Naive thymus-derived CD8-positive, alpha-beta T cell (primary cell): ENCODE results near the gene ZNF829. TPM values are rescaled to one million over a fixed set of nuclear protein-coding genes. Genes with fewer than 3 reads are reported as not detected.
A peak's percentile ranks its signal among the peaks of the same experiment; 100 is the strongest.

ENCODE experiments used
- ATAC-seq, 2 donors: fragments of 150-1000 bp; cut with Tn5 transposase in 1 of 2; sonication (Bioruptor Pico), chemical (Tn5 transposase) in 1 of 2; 1 replicate in 1 of 2; 2 replicates in 1 of 2; pipeline ENCODE4 v1.10.0; 2021; ENCODE audit warnings: mild to moderate bottlenecking in 2 of 2, moderate library complexity in 2 of 2
- POLR2A ChIA-PET: fragments of 350-600 bp; sonication (Branson Sonifier 250); formaldehyde crosslinking; loops from one replicate; lab custom pipeline; 2021; ENCODE audit warnings: antibody characterized with exemption; lab: Charles Lee
- DNase-seq, 10 donors: peaks; one replicate each; pipeline versions ENCODE4 v3.0.0 to v3.0.0-alpha.2; 2020 to 2022
- H3K27ac Mint-ChIP-seq, 10 donors: one replicate each; pipeline ENCODE4 v1.8.0; 2020 to 2022; ENCODE audit warnings: mild to moderate bottlenecking in 10 of 10, mixed read lengths in 10 of 10, moderate library complexity in 4 of 10, inconsistent platforms in 1 of 10
- H3K27me3 Mint-ChIP-seq, 5 donors: one replicate each; pipeline ENCODE4 v1.8.0; 2021 to 2022; ENCODE audit warnings: mixed read lengths in 5 of 5
- H3K36me3 Mint-ChIP-seq, 3 donors: one replicate each; pipeline ENCODE4 v1.8.0; 2020 to 2022; ENCODE audit warnings: mixed read lengths in 3 of 3, mild to moderate bottlenecking in 2 of 3, inconsistent platforms in 1 of 3
- H3K4me1 Mint-ChIP-seq, 4 donors: one replicate each; pipeline ENCODE4 v1.8.0; 2021 to 2022; ENCODE audit warnings: mixed read lengths in 4 of 4
- H3K4me3 Mint-ChIP-seq, 10 donors: one replicate each; pipeline ENCODE4 v1.8.0; 2020 to 2022; ENCODE audit warnings: mild to moderate bottlenecking in 10 of 10, mixed read lengths in 10 of 10, moderate library complexity in 6 of 10, inconsistent platforms in 1 of 10
- H3K9me3 Mint-ChIP-seq, 9 donors: one replicate each; pipeline ENCODE4 v1.8.0; 2020 to 2022; ENCODE audit warnings: mixed read lengths in 9 of 9, mild to moderate bottlenecking in 3 of 9, inconsistent platforms in 1 of 9, moderate library complexity in 1 of 9
- polyA plus RNA-seq, 3 donors: library from polyadenylated mRNA; unstranded; fragments of 300-500 nt; fragmentation: Illumina TruSeq; gene quantifications; one replicate each; pipeline ENCODE4 v1.2.3, GENCODE V29; 2021
- total RNA-seq, 8 experiments: library from RNA in 2 of 8; stranded (reverse) in 2 of 8; gene quantifications; one replicate each; pipeline ENCODE4 v1.2.3 and lab custom pipeline; 2021 to 2026

Gene ZNF829
- total and polyA plus RNA-seq, 5 experiments from 2014 or later: 1.9 to 10.4 (median 3.9) TPM

- peaks cover 48 to 79% (median 64%) of the 10 kb centered on the region in 3 donors for H3K36me3 Mint-ChIP-seq
- no peaks in the 10 kb centered on the region for H3K27me3 Mint-ChIP-seq
- H3K4me3 Mint-ChIP-seq: no peak overlapping the region
- DNase-seq (no peak), ATAC-seq (no peak)
- H3K27ac Mint-ChIP-seq: no peak overlapping the region
- H3K4me1 Mint-ChIP-seq: peaks cover 0 to 2% (median 0%) of the 10 kb centered on the region in 4 donors
- H3K9me3 Mint-ChIP-seq: peaks cover 17 to 94% (median 47%) of the 10 kb centered on the region in 9 donors
- POLR2A ChIA-PET: no interaction called here
These were observed 38.8 kb downstream of the ZNF829 start for GRCh38 chr19:36876993-36877938.

GRCh38 chr19:36851898-36852297, 64.2 kb downstream of the ZNF829 start:
- Mint-ChIP-seq H3K27ac (peak overlapping the region in 2 of 10 donors; percentile 43 to 60), H3K4me1 (peaks cover 3 to 20% (median 9%) of the 10 kb centered on the region in 4 donors), H3K4me3 (no peak overlapping the region), H3K9me3 (peaks cover 0 to 34% (median 17%) of the 10 kb centered on the region in 9 donors), H3K36me3 (peaks cover 23 to 57% (median 43%) of the 10 kb centered on the region in 3 donors), H3K27me3 (no peaks in the 10 kb centered on the region)
- no peak for ATAC-seq
- DNase-seq: no peak
- POLR2A ChIA-PET: interaction anchor here (0.6 to 1.5 kb wide), 2 partner anchors 14 to 519 kb away, joined by 3 to 7 read pairs; partner anchors contain the start of gene ZNF790

- Mint-ChIP-seq H3K9me3 (peaks cover 0 to 29% (median 14%) of the 10 kb centered on the region in 9 donors), H3K36me3 (peaks cover 17 to 57% (median 45%) of the 10 kb centered on the region in 3 donors), H3K27ac (peak within 1 kb of the TSS in 1 of 10 donors; percentile 43), H3K4me1 (peaks cover 3 to 20% (median 9%) of the 10 kb centered on the region in 4 donors), H3K27me3 (no peaks in the 10 kb centered on the region), H3K4me3 (no peak within 1 kb of the TSS)
- POLR2A ChIA-PET: interaction anchor here (0.6 to 3.5 kb wide), 22 partner anchors 8 to 743 kb away, joined by 3 to 99 read pairs (median 6); partner anchors contain the start of genes ZNF146, ZNF260, ZNF382 and ZNF383
- ATAC-seq: peak; percentile 85 to 87
- DNase-seq: peak; percentile 68 to 95 (median 86)
These were observed 65.3 kb downstream of the ZNF829 start, which contains the start of gene ZNF345 for GRCh38 chr19:36850559-36851442. ZNF345 (plus strand) TSS chr19:36850876; CDS start chr19:36876831, 25,955 bp downstream.

- H3K27ac Mint-ChIP-seq: no peak overlapping the region
- peaks cover 19 to 60% (median 46%) of the 10 kb centered on the region in 3 donors for H3K36me3 Mint-ChIP-seq
- peaks cover 0 to 31% (median 14%) of the 10 kb centered on the region in 9 donors for H3K9me3 Mint-ChIP-seq
- H3K4me3 Mint-ChIP-seq: no peak overlapping the region
- H3K27me3 Mint-ChIP-seq: no peaks in the 10 kb centered on the region
- DNase-seq (peak in 9 of 10 donors; percentile 75 to 94 (median 87)), ATAC-seq (peak; percentile 87)
- POLR2A ChIA-PET: interaction anchor here (0.5 to 3.5 kb wide), 26 partner anchors 9 to 744 kb away, joined by 3 to 99 read pairs (median 5); partner anchors contain the start of genes ZNF146, ZNF260, ZNF382 and ZNF383
- H3K4me1 Mint-ChIP-seq: peaks cover 3 to 20% (median 9%) of the 10 kb centered on the region in 4 donors
These were observed 66.2 kb downstream of the ZNF829 start for GRCh38 chr19:36849701-36850558.

GRCh38 chr19:36847968-36848367, 68.1 kb downstream of the ZNF829 start:
- ATAC-seq (no peak), DNase-seq (no peak)
- POLR2A ChIA-PET: interaction anchor here (1.0 to 3.5 kb wide), 3 partner anchors 9 to 51 kb away, joined by 3 to 99 read pairs (median 16); partner anchors contain the start of gene ZNF790
- Mint-ChIP-seq H3K4me3 (peak overlapping the region in 6 of 10 donors; percentile 29 to 88 (median 86)), H3K36me3 (peaks cover 6 to 56% (median 43%) of the 10 kb centered on the region in 3 donors), H3K27ac (peak overlapping the region in 3 of 10 donors; percentile 32 to 97 (median 33)), H3K4me1 (peaks cover 0 to 14% (median 5%) of the 10 kb centered on the region in 4 donors), H3K27me3 (no peaks in the 10 kb centered on the region), H3K9me3 (peaks cover 0 to 30% (median 16%) of the 10 kb centered on the region in 9 donors)

GRCh38 chr19:36838784-36839324, 77.2 kb downstream of the ZNF829 start:
- Mint-ChIP-seq H3K27ac (peak overlapping the region in 5 of 10 donors; percentile 44 to 92 (median 63)), H3K27me3 (no peaks in the 10 kb centered on the region), H3K9me3 (peaks cover 0 to 53% (median 25%) of the 10 kb centered on the region in 9 donors), H3K4me1 (peaks cover 3 to 15% (median 9%) of the 10 kb centered on the region in 4 donors), H3K36me3 (peaks cover 25 to 51% (median 32%) of the 10 kb centered on the region in 3 donors), H3K4me3 (no peak overlapping the region)
- ATAC-seq (no peak), DNase-seq (no peak)
- POLR2A ChIA-PET: interaction anchor here (0.6 to 4.8 kb wide), 5 partner anchors 11 to 171 kb away, joined by 3 to 99 read pairs (median 7); partner anchors contain the start of gene ZNF345

Other genes with a start within 250 kb of the ZNF829 start
- 10 to 100 TPM; 24.2 to 25.0 TPM for gene ZNF461, start 249.5 kb downstream of the ZNF829 start, total RNA-seq
- gene ZNF461, start 249.5 kb downstream of the ZNF829 start, polyA plus RNA-seq: 1 to 10 TPM; 3.3 to 4.5 (median 3.5) TPM
- gene ZNF567, start 228.7 kb downstream of the ZNF829 start, total RNA-seq: 10 to 100 TPM; 17.6 to 20.7 TPM
- gene ZNF567, start 228.7 kb downstream of the ZNF829 start, polyA plus RNA-seq: 10 to 100 TPM in 1 of 3 donors, 1 to 10 TPM in 2; 6.3 to 11.0 (median 9.6) TPM
- 1 to 10 TPM; 4.6 to 7.0 TPM for gene ZNF850, start 143.5 kb downstream of the ZNF829 start, total RNA-seq
- gene ZNF850, start 143.5 kb downstream of the ZNF829 start, polyA plus RNA-seq: under 1 TPM; 0.40 to 0.93 (median 0.54) TPM
- gene ZNF790, start 77.9 kb downstream of the ZNF829 start, total RNA-seq: 10 to 100 TPM; 16.6 to 20.6 TPM
- gene ZNF790, start 77.9 kb downstream of the ZNF829 start, polyA plus RNA-seq: 1 to 10 TPM; 5.1 to 6.6 (median 5.7) TPM
- gene ZNF345, start 65.4 kb downstream of the ZNF829 start, total RNA-seq: 10 to 100 TPM; 16.0 to 19.6 TPM
- 1 to 10 TPM; 5.1 to 10.0 (median 6.8) TPM for gene ZNF345, start 65.4 kb downstream of the ZNF829 start, polyA plus RNA-seq
- 10 to 100 TPM; 24.8 to 26.5 TPM for gene ZNF568, start within 50 bp of the ZNF829 start, total RNA-seq
- 10 to 100 TPM in 1 of 3 donors, 1 to 10 TPM in 2; 7.2 to 10.5 (median 9.0) TPM for gene ZNF568, start within 50 bp of the ZNF829 start, polyA plus RNA-seq
- gene ZNF420, start 162.1 kb upstream of the ZNF829 start, total RNA-seq: 10 to 100 TPM; 24.9 to 36.6 TPM
- 10 to 100 TPM; 19.5 to 28.7 (median 20.5) TPM for gene ZNF420, start 162.1 kb upstream of the ZNF829 start, polyA plus RNA-seq